ENCODE data around the gene SOCS4. TPM values are rescaled to one million over a fixed set of nuclear protein-coding genes. Genes with fewer than 3 reads are reported as not detected.
A peak's percentile ranks its signal among the peaks of the same experiment; 100 is the strongest.

Gene SOCS4
- total RNA-seq, 3 donors from 2014 or later: 39.8 to 47.0 (median 41.4) TPM

- Mint-ChIP-seq H3K9me3 (no peaks in the 10 kb centered on the region), H3K4me3 (no peak overlapping the region), H3K27me3 (ENCODE audit: low read depth) (no peaks in the 10 kb centered on the region), H3K36me3 (ENCODE audit: insufficient read depth) (no peaks in the 10 kb centered on the region), H3K4me1 (ENCODE audit: low read depth) (peaks cover 3% of the 10 kb centered on the region)
- DNase-seq (no peak), ATAC-seq (no peak)
These were observed 59.9 kb downstream of the SOCS4 start for GRCh38 chr14:55086938-55087337.

DNA sequence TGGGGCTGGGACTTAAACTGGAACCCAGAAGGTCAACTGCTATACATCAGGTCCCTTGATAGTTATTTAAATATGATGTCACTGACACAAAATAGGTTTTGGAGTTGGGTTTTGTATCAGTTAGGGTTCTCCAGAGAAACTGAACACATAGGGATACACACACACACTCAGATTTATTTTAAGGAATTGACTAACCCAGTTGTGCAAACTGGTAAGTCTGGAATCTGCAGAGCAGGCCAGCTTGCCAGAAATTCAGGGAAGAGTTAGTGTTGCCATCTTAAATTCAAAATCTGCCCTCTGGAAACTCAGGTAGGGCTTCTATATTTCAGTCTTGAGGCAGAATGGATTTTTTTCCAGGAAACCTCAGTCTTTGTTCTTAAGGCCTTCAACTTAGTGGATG is 61.3 kb downstream of the SOCS4 start:
- no peak overlapping the region for H3K4me3 Mint-ChIP-seq
- H3K36me3 Mint-ChIP-seq (ENCODE audit: insufficient read depth): no peaks in the 10 kb centered on the region
- no peaks in the 10 kb centered on the region for H3K27me3 Mint-ChIP-seq (ENCODE audit: low read depth)
- ATAC-seq (no peak), DNase-seq (no peak)
- no peaks in the 10 kb centered on the region for H3K9me3 Mint-ChIP-seq
- H3K4me1 Mint-ChIP-seq (ENCODE audit: low read depth): peaks cover 3% of the 10 kb centered on the region

GRCh38 chr14:55092341-55092740 is 65.3 kb downstream of the SOCS4 start:
- Mint-ChIP-seq H3K9me3 (no peaks in the 10 kb centered on the region), H3K4me3 (no peak overlapping the region), H3K27me3 (ENCODE audit: low read depth) (no peaks in the 10 kb centered on the region), H3K4me1 (ENCODE audit: low read depth) (peaks cover 8% of the 10 kb centered on the region), H3K36me3 (ENCODE audit: insufficient read depth) (no peaks in the 10 kb centered on the region)
- ATAC-seq: no peak
- DNase-seq: no peak

- Mint-ChIP-seq H3K9me3 (no peaks in the 10 kb centered on the region), H3K27me3 (ENCODE audit: low read depth) (no peaks in the 10 kb centered on the region), H3K4me1 (ENCODE audit: low read depth) (peaks cover 19% of the 10 kb centered on the region), H3K4me3 (no peak overlapping the region), H3K36me3 (ENCODE audit: insufficient read depth) (no peaks in the 10 kb centered on the region)
- DNase-seq (no peak), ATAC-seq (no peak)
These were observed 67.5 kb downstream of the SOCS4 start for GRCh38 chr14:55094292-55095157.

DNA sequence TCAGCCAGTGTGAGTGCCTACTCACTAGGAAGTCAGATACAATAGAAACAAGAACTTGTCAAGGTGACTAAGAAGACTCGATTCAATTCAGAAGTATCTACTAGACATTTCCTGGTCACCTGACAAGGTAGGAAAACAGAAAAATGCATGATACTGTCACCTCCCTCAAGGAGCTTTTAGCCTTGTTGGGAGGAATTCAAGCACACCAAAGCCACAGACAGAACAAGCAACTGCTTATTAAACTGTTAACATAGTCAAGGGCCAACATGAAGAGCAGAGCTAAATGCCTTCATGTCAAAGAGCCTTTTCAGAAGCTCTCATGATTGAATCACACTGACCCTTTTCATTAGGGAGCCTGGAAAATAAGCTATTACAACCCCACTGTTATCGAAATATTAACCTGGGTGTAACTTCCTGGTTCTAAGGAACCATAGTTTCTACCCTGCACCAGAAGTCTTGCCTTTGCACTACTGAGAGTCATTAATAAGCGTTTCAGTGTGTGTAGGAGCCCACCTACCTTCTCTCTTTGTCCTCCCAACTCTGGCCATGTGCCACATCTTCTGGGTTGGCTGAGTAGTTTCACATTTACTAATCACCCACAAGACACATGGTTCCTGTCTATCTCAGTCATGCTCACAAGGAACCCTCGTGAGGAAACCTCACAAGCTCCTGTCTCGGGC is 71.0 kb downstream of the SOCS4 start:
- peak; percentile 13 for DNase-seq
- H3K27me3 Mint-ChIP-seq (ENCODE audit: low read depth): no peaks in the 10 kb centered on the region
- no peak overlapping the region for H3K4me3 Mint-ChIP-seq
- peaks cover 35% of the 10 kb centered on the region for H3K4me1 Mint-ChIP-seq (ENCODE audit: low read depth)
- no peaks in the 10 kb centered on the region for H3K36me3 Mint-ChIP-seq (ENCODE audit: insufficient read depth)
- ATAC-seq: peak; percentile 70 to 76
- H3K9me3 Mint-ChIP-seq: no peaks in the 10 kb centered on the region

- no peak for ATAC-seq
- no peaks in the 10 kb centered on the region for H3K27me3 Mint-ChIP-seq (ENCODE audit: low read depth)
- peaks cover 40% of the 10 kb centered on the region for H3K4me1 Mint-ChIP-seq (ENCODE audit: low read depth)
- H3K4me3 Mint-ChIP-seq: no peak overlapping the region
- DNase-seq: no peak
- no peaks in the 10 kb centered on the region for H3K36me3 Mint-ChIP-seq (ENCODE audit: insufficient read depth)
- H3K9me3 Mint-ChIP-seq: no peaks in the 10 kb centered on the region
These were observed 71.5 kb downstream of the SOCS4 start for GRCh38 chr14:55098561-55098898.

Other genes with a start within 250 kb of the SOCS4 start
- gene GCH1, start 124.4 kb upstream of the SOCS4 start, total RNA-seq: 10 to 100 TPM; 39.4 to 49.6 (median 44.2) TPM
- gene WDHD1, start 137 bp upstream of the SOCS4 start, total RNA-seq: 10 to 100 TPM; 40.6 to 47.8 (median 43.1) TPM
- 100 to 1,000 TPM; 139 to 148 (median 141) TPM for gene MAPK1IP1L, start 24.4 kb downstream of the SOCS4 start, total RNA-seq
- 10 to 100 TPM in 2 of 3 donors, 1 to 10 TPM in 1; 7.3 to 18.9 (median 12.2) TPM for gene LGALS3, start 102.0 kb downstream of the SOCS4 start, total RNA-seq
- 1 to 10 TPM; 2.4 to 3.8 (median 2.6) TPM for gene DLGAP5, start 164.3 kb downstream of the SOCS4 start, total RNA-seq
- gene FBXO34, start 244.2 kb downstream of the SOCS4 start, total RNA-seq: 10 to 100 TPM; 12.9 to 16.7 (median 14.9) TPM

All from activated T-cell treated with anti-CD3 and anti-CD28 coated beads, Interleukin-2, amount 50 U/mL, for 4 hours (primary cell).